HCT116 (cell line): ENCODE measurements around the gene PCGF2. TPM values are rescaled to one million over a fixed set of nuclear protein-coding genes. Genes with fewer than 3 reads are reported as not detected.

ENCODE experiments used
- ATAC-seq: fragments of 200-7000 bp; cut with Tn5 transposase; 2 replicates; pipeline ENCODE4 v1.9.1; 2020; ENCODE audit warnings: mild to moderate bottlenecking, moderate library complexity
- BruUV-seq: library from RNA; stranded (reverse); fragments of 400-500 nt; replicated peaks from 2 replicates; lab custom pipeline; 2021; lab: Mats Ljungman, UMichigan
- CTCF ChIA-PET: fragments of 300-600 bp; sonication (Branson Sonifier 250); formaldehyde crosslinking; loops from one replicate; lab custom pipeline; 2021; ENCODE audit warnings: antibody characterized with exemption; lab: Charles Lee
- POLR2A ChIA-PET: fragments of 300-600, 350-600 bp; sonication (Branson Sonifier 250); formaldehyde crosslinking; loops from one replicate; lab custom pipeline; 2021; ENCODE audit warnings: antibody characterized with exemption; lab: Charles Lee
- RAD21 ChIA-PET, 2 experiments: fragments of 300-600 bp; sonication (Branson Sonifier 250); formaldehyde crosslinking; loops; one replicate each; lab custom pipeline; 2023; ENCODE audit warnings: low total read pairs in 2 of 2; ENCODE audit not compliant: uncharacterized antibody in 2 of 2, unreplicated experiment in 2 of 2, low non-redundant PET in 1 of 2; lab: Charles Lee
- DNase-seq: peaks from one replicate; pipeline ENCODE4 v3.0.0-alpha.2; 2010; ENCODE audit warnings: low read depth, low spot score
- H2AFZ ChIP-seq: fragments of 200-600 bp; shearing (Covaris generic), sonication (generic); 2 replicates; pipeline ENCODE4 v1.6.1; 2017; ENCODE audit warnings: low read depth, mixed run types, mixed read lengths, antibody characterized with exemption, low read length; ENCODE audit not compliant: poor library complexity, severe bottlenecking
- H3K27ac ChIP-seq: 2 replicates; pipeline ENCODE4 v1.5.1; 2012; ENCODE audit warnings: low read depth, low read length
- H3K27me3 ChIP-seq: fragments of 200-600 bp; sonication (generic); 2 replicates; pipeline ENCODE4 v1.6.1; 2016; ENCODE audit warnings: mixed run types, low read length, mixed read lengths; ENCODE audit not compliant: insufficient read depth
- H3K36me3 ChIP-seq, 2 experiments: fragments of 200-500 bp in 1 of 2; fragments of 200-600 bp in 1 of 2; sonication (Bioruptor generic) in 1 of 2; sonication (generic) in 1 of 2; 2 replicates each; pipeline versions ENCODE4 v1.5.1 to v1.6.1; 2014 to 2016; ENCODE audit warnings: low read length in 2 of 2, inconsistent platforms in 1 of 2, mixed read lengths in 1 of 2, mixed run types in 1 of 2; ENCODE audit not compliant: insufficient read depth in 2 of 2, control insufficient read depth in 1 of 2
- H3K4me1 ChIP-seq, 2 experiments: fragments of 200-600 bp in 1 of 2; sonication (generic) in 1 of 2; 2 replicates each; pipeline versions ENCODE4 v1.5.1 to v1.6.1; 2012 to 2017; ENCODE audit warnings: low read length in 2 of 2, inconsistent platforms in 1 of 2, mild to moderate bottlenecking in 1 of 2, mixed read lengths in 1 of 2, mixed run types in 1 of 2, moderate library complexity in 1 of 2; ENCODE audit not compliant: insufficient read depth in 2 of 2, control insufficient read depth in 1 of 2
- H3K4me2 ChIP-seq: fragments of 200-600 bp; sonication (generic); 2 replicates; pipeline ENCODE4 v1.6.1; 2017; ENCODE audit warnings: mixed run types, low read length, mixed read lengths
- H3K4me3 ChIP-seq, 2 experiments: fragments of 200-600 bp in 1 of 2; sonication (generic) in 1 of 2; replicated peaks in 1 of 2; 2 replicates each; pipeline ENCODE4 v1.5.1; 2011 to 2016; ENCODE audit warnings: low read length in 2 of 2, control low read depth in 1 of 2, low read depth in 1 of 2, mild to moderate bottlenecking in 1 of 2, mixed read lengths in 1 of 2, mixed run types in 1 of 2
- H3K79me2 ChIP-seq: fragments of 200-600 bp; sonication (generic); 2 replicates; pipeline ENCODE4 v1.6.1; 2017; ENCODE audit warnings: mild to moderate bottlenecking, mixed run types, low read length, moderate library complexity, mixed read lengths; ENCODE audit not compliant: insufficient read depth
- H3K9ac ChIP-seq: fragments of 200-600 bp; sonication (generic); 2 replicates; pipeline ENCODE4 v1.6.1; 2016; ENCODE audit warnings: low read length, mixed read lengths
- H3K9me2 ChIP-seq: fragments of 200-600 bp; sonication (generic), shearing (Covaris generic); 2 replicates; pipeline ENCODE4 v1.6.1; 2017; ENCODE audit warnings: mixed run types, mild to moderate bottlenecking, moderate library complexity; ENCODE audit not compliant: insufficient read depth
- H3K9me3 ChIP-seq, 2 experiments: fragments of 200-500 bp in 1 of 2; fragments of 200-600 bp in 1 of 2; sonication (Bioruptor generic) in 1 of 2; sonication (generic) in 1 of 2; 2 replicates each; pipeline ENCODE4 v1.6.1; 2014 to 2017; ENCODE audit warnings: low read length in 2 of 2, mixed read lengths in 2 of 2, inconsistent platforms in 1 of 2, low read depth in 1 of 2, mild to moderate bottlenecking in 1 of 2, mixed run types in 1 of 2, moderate library complexity in 1 of 2; ENCODE audit not compliant: control insufficient read depth in 1 of 2, insufficient read depth in 1 of 2
- H4K20me1 ChIP-seq: fragments of 200-600 bp; sonication (generic), shearing (Covaris generic); 2 replicates; pipeline ENCODE4 v1.6.1; 2017; ENCODE audit warnings: mixed run types, mild to moderate bottlenecking, moderate library complexity; ENCODE audit not compliant: insufficient read depth
- EGR1 ChIP-seq: IDR thresholded peaks from 2 replicates; pipeline ENCODE4 v1.6.1; 2012; ENCODE audit warnings: low read depth
- EZH2 ChIP-seq: fragments of 200-600 bp; sonication (generic); IDR thresholded peaks from 2 replicates; pipeline ENCODE4 v1.6.1; 2017; ENCODE audit warnings: antibody characterized with exemption, mixed run types
- RAD21 ChIP-seq: IDR thresholded peaks from 2 replicates; pipeline ENCODE4 v1.6.1; 2012; ENCODE audit warnings: low read depth, mild to moderate bottlenecking
- SIN3A ChIP-seq: IDR thresholded peaks from 2 replicates; pipeline ENCODE4 v1.6.1; 2012; ENCODE audit warnings: low read depth
- TCF7L2 ChIP-seq: IDR thresholded peaks from 2 replicates; pipeline ENCODE4 v1.7.0; 2011; ENCODE audit warnings: borderline replicate concordance, inconsistent platforms; ENCODE audit not compliant: insufficient read depth, insufficient read length; ENCODE audit errors: extremely low read depth
- YY1 ChIP-seq: IDR thresholded peaks from 2 replicates; pipeline ENCODE4 v1.6.1; 2011; ENCODE audit warnings: low read length, low read depth, moderate library complexity, mild to moderate bottlenecking; ENCODE audit not compliant: insufficient replicate concordance; ENCODE audit errors: extremely low read depth
- intact Hi-C: fragments of 100-400 bp; cut with micrococcal nuclease; formaldehyde crosslinking; loops from 2 replicates; pipeline ENCODE4 v1.10.0; 2022
- total RNA-seq: library from RNA; stranded (reverse); gene quantifications from one replicate; pipeline ENCODE4 v1.2.1, GENCODE V29; 2021; ENCODE audit not compliant: unreplicated experiment
- TF ChIP-seq, protein P1 (sequence below): IDR thresholded peaks from 2 replicates; pipeline ENCODE4 v1.6.1; 2012; ENCODE audit warnings: low read depth

Gene PCGF2
- total RNA-seq, 1 experiment from 2014 or later = 64.6 TPM

DNA sequence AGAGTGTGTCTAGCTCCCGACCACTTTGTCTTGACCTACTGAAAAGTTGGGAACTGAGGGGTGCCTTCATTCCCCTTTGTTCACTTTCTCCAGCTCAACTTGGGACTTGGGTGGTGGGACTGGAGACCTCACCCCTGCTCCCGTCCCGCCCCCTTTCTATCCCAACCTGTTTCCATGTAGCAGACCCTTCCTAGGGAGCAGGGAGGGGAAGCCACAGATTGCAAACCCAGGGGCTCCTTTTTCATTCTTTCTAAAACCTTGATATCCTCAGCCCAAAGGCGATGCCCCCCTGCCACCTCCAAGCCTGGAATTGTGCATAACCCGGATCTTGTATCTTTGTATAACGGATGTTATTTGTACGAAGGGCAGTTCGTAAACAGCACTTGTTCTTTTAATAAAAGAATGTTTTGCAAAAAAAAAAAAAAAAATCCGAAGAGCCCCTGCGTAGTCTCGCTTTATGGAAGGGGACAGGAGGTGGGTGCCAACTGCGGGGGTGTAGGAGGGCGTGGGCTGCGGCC, 18.7 kb downstream of the PCGF2 start:
- H3K27ac ChIP-seq = peak overlapping the region; percentile 96
- peak overlapping the region; percentile 50 to 91 for H3K4me3 ChIP-seq
- ChIA-PET POLR2A (no interaction called here), CTCF (no interaction called here), RAD21 (no interaction called here)
- peak; percentile 47; the same call in 1 of the 2 replicates for TF ChIP-seq EGR1
- TF ChIP-seq, protein P1, sequence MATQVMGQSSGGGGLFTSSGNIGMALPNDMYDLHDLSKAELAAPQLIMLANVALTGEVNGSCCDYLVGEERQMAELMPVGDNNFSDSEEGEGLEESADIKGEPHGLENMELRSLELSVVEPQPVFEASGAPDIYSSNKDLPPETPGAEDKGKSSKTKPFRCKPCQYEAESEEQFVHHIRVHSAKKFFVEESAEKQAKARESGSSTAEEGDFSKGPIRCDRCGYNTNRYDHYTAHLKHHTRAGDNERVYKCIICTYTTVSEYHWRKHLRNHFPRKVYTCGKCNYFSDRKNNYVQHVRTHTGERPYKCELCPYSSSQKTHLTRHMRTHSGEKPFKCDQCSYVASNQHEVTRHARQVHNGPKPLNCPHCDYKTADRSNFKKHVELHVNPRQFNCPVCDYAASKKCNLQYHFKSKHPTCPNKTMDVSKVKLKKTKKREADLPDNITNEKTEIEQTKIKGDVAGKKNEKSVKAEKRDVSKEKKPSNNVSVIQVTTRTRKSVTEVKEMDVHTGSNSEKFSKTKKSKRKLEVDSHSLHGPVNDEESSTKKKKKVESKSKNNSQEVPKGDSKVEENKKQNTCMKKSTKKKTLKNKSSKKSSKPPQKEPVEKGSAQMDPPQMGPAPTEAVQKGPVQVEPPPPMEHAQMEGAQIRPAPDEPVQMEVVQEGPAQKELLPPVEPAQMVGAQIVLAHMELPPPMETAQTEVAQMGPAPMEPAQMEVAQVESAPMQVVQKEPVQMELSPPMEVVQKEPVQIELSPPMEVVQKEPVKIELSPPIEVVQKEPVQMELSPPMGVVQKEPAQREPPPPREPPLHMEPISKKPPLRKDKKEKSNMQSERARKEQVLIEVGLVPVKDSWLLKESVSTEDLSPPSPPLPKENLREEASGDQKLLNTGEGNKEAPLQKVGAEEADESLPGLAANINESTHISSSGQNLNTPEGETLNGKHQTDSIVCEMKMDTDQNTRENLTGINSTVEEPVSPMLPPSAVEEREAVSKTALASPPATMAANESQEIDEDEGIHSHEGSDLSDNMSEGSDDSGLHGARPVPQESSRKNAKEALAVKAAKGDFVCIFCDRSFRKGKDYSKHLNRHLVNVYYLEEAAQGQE = no peak
- no peaks in the 10 kb centered on the region for H3K9me2 ChIP-seq
- peaks cover 2 to 23% of the 10 kb centered on the region in 2 experiments; a peak in 2 of 4 replicates for H3K36me3 ChIP-seq
- DNase-seq (no peak), ATAC-seq (no peak)
- peaks cover 35% of the 10 kb centered on the region for H3K79me2 ChIP-seq
- H3K27me3 ChIP-seq = no peaks in the 10 kb centered on the region
- intact Hi-C loops = no loop called here
- peak overlapping the region; percentile 66 for H3K9ac ChIP-seq
- peak overlapping the region; percentile 79 for H3K4me2 ChIP-seq
- H3K9me3 ChIP-seq = no peaks in the 10 kb centered on the region
- H4K20me1 ChIP-seq = no peaks in the 10 kb centered on the region
- no peak overlapping the region for H2AFZ ChIP-seq
- peaks cover 11 to 32% of the 10 kb centered on the region in 2 experiments; a peak in 3 of 4 replicates for H3K4me1 ChIP-seq
- no TSS peak for BruUV-seq

- intact Hi-C loops = no loop called here
- H3K4me2 ChIP-seq = no peak overlapping the region
- ATAC-seq = no peak
- peaks cover 11 to 27% of the 10 kb centered on the region in 2 experiments; a peak in 3 of 4 replicates for H3K4me1 ChIP-seq
- ChIA-PET CTCF (no interaction called here), POLR2A (no interaction called here), RAD21 (no interaction called here)
- H3K9me3 ChIP-seq = no peaks in the 10 kb centered on the region
- no peak overlapping the region for H3K9ac ChIP-seq
- H3K27me3 ChIP-seq = no peaks in the 10 kb centered on the region
- no peak overlapping the region for H2AFZ ChIP-seq
- no peaks in the 10 kb centered on the region for H4K20me1 ChIP-seq
- H3K9me2 ChIP-seq = no peaks in the 10 kb centered on the region
- H3K27ac ChIP-seq = no peak overlapping the region; the same call in 1 of the 2 replicates
- no peak for DNase-seq
- BruUV-seq = no TSS peak
- no peak overlapping the region for H3K4me3 ChIP-seq
- peaks cover 2 to 14% of the 10 kb centered on the region in 2 experiments; a peak in 2 of 4 replicates for H3K36me3 ChIP-seq
- H3K79me2 ChIP-seq = peaks cover 30% of the 10 kb centered on the region
- TF ChIP-seq YY1 (no peak), EGR1 (no peak), TCF7L2 (no peak), EZH2 (no peak), RAD21 (no peak), SIN3A (no peak)
- TF ChIP-seq, protein P1 = no peak
Observed at GRCh38 chr17:38728290-38728831, 19.8 kb downstream of the PCGF2 start.
